C4-2B (cell line): ENCODE data around the gene NLGN1.

ENCODE experiments used
- ZFX ChIP-seq: fragments of 450-650 bp; IDR thresholded peaks from 2 replicates; pipeline ENCODE4 v1.6.1; 2017
- TF ChIP-seq, protein P1 (sequence below): fragments of 450-650 bp; conservative IDR thresholded peaks from 2 replicates; pipeline ENCODE4 v1.5.1; 2017; ENCODE audit warnings: mild to moderate bottlenecking

DNA sequence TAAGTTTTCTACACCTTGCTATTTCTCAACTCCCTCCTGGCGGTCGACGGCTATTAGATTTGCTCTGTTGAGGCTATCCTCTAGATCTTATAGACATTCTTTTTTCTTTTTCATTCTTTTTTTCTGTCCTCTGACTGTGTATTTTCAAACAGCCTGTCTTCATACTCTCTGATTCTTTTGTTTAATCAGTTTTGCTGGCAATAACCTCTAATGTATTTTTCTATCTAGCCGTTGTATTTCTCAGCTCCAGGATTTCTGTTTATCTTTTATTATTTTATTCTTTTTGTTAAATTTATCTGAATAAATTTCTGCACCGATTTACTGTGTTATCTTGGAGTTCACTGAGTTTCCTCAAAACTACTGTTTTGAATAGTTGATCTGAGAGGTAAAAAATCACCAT is 31.5 kb downstream of the NLGN1 start:
- TF ChIP-seq, protein P1, sequence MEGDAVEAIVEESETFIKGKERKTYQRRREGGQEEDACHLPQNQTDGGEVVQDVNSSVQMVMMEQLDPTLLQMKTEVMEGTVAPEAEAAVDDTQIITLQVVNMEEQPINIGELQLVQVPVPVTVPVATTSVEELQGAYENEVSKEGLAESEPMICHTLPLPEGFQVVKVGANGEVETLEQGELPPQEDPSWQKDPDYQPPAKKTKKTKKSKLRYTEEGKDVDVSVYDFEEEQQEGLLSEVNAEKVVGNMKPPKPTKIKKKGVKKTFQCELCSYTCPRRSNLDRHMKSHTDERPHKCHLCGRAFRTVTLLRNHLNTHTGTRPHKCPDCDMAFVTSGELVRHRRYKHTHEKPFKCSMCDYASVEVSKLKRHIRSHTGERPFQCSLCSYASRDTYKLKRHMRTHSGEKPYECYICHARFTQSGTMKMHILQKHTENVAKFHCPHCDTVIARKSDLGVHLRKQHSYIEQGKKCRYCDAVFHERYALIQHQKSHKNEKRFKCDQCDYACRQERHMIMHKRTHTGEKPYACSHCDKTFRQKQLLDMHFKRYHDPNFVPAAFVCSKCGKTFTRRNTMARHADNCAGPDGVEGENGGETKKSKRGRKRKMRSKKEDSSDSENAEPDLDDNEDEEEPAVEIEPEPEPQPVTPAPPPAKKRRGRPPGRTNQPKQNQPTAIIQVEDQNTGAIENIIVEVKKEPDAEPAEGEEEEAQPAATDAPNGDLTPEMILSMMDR, result no peak
- no peak for TF ChIP-seq ZFX
